ENCODE measurements around the gene MBD3L3. TPM values are rescaled to one million over a fixed set of nuclear protein-coding genes. Genes with fewer than 3 reads are reported as not detected.
A peak's percentile ranks its signal among the peaks of the same experiment; 100 is the strongest.
"Not testable (repeated sequence)": the region's sequence is repeated elsewhere in the genome, so short reads cannot be mapped to it uniquely, and the experiment has no call there.

MBD3L3 gene
- not detected for total RNA-seq
- total RNA-seq (2013), result not detected

- H3K27ac Mint-ChIP-seq; H3K4me1 ChIP-seq (ENCODE audit: control insufficient read depth, insufficient read depth, low read length); H3K4me3 Mint-ChIP-seq; DNase-seq; H3K36me3 Mint-ChIP-seq; H3K27me3 Mint-ChIP-seq (ENCODE audit: low read depth in 2 of 2); H3K4me1 Mint-ChIP-seq; H3K36me3 ChIP-seq (ENCODE audit: control insufficient read depth, insufficient read depth, low read length); H3K27me3 ChIP-seq (ENCODE audit: control insufficient read depth, insufficient read depth, low read length); H3K27ac ChIP-seq (ENCODE audit: low read length); intact Hi-C loops (cut with micrococcal nuclease); H3K9me3 ChIP-seq (ENCODE audit: control insufficient read depth, insufficient read depth, low read length); H3K9me3 Mint-ChIP-seq; H3K4me3 ChIP-seq (ENCODE audit: low read length); ATAC-seq: not testable (repeated sequence)
- no CpG with 5 or more reads among the region's 8 CpGs for WGBS (ENCODE audit: insufficient coverage)
Measured at GRCh38 chr19:7058576-7058975, at the start of gene MBD3L3. Gene MBD3L3, minus strand, starts transcription at chr19:7058676. Its CDS starts 71 bp downstream, at chr19:7058605.

GRCh38 chr19:7106711-7107657, 48.5 kb upstream of the MBD3L3 start:
- intact Hi-C loops (cut with micrococcal nuclease), result no loop called here
- Histone ChIP-seq H3K4me3 (ENCODE audit: low read length) (no peak overlapping the region), H3K4me1 (ENCODE audit: control insufficient read depth, insufficient read depth, low read length) (no peaks in the 10 kb centered on the region), H3K9me3 (ENCODE audit: control insufficient read depth, insufficient read depth, low read length) (no peaks in the 10 kb centered on the region), H3K27me3 (ENCODE audit: control insufficient read depth, insufficient read depth, low read length) (no peaks in the 10 kb centered on the region), H3K27ac (ENCODE audit: low read length) (no peak overlapping the region), H3K36me3 (ENCODE audit: control insufficient read depth, insufficient read depth, low read length) (no peaks in the 10 kb centered on the region)
- Mint-ChIP-seq H3K36me3 (no peaks in the 10 kb centered on the region), H3K27ac (no peak overlapping the region), H3K9me3 (no peaks in the 10 kb centered on the region), H3K4me1 (no peaks in the 10 kb centered on the region), H3K27me3 (ENCODE audit: low read depth in 2 of 2) (no peaks in the 10 kb centered on the region), H3K4me3 (no peak overlapping the region)
- TF ChIP-seq CTCF (IDR thresholded peaks at IDR 0.05), result no peak
- DNase-seq, result no peak
- no peak for ATAC-seq
- WGBS (ENCODE audit: insufficient coverage), result 86% methylated on average over 10 of the region's 10 CpGs

- Mint-ChIP-seq H3K4me1 (peaks cover 0 to 2% of the 10 kb centered on the region in 2 donors), H3K4me3 (no peak overlapping the region), H3K27me3 (ENCODE audit: low read depth in 2 of 2) (no peaks in the 10 kb centered on the region), H3K36me3 (no peaks in the 10 kb centered on the region), H3K9me3 (no peaks in the 10 kb centered on the region), H3K27ac (no peak overlapping the region)
- DNase-seq (no peak), ATAC-seq (peak in 1 of 3 donors; percentile 35)
- Histone ChIP-seq H3K27me3 (ENCODE audit: control insufficient read depth, insufficient read depth, low read length) (no peaks in the 10 kb centered on the region), H3K4me3 (ENCODE audit: low read length) (no peak overlapping the region), H3K27ac (ENCODE audit: low read length) (no peak overlapping the region), H3K36me3 (ENCODE audit: control insufficient read depth, insufficient read depth, low read length) (no peaks in the 10 kb centered on the region), H3K9me3 (ENCODE audit: control insufficient read depth, insufficient read depth, low read length) (no peaks in the 10 kb centered on the region), H3K4me1 (ENCODE audit: control insufficient read depth, insufficient read depth, low read length) (peaks cover under 1% of the 10 kb centered on the region)
- intact Hi-C loops (cut with micrococcal nuclease), result no loop called here
- TF ChIP-seq CTCF (IDR thresholded peaks at IDR 0.05), result no peak
Measured at GRCh38 chr19:7104747-7105447, 46.4 kb upstream of the MBD3L3 start.
